CD4-positive, alpha-beta T cell treated with Interleukin-21 for 1 hour (primary cell): ENCODE data around the gene ANKRD23.
A peak's percentile ranks its signal among the peaks of the same experiment; 100 is the strongest.

Source experiments
- DNase-seq: peaks from one replicate; pipeline ENCODE4 v3.0.0-alpha.2; 2020

ANKRD23 gene

DNA sequence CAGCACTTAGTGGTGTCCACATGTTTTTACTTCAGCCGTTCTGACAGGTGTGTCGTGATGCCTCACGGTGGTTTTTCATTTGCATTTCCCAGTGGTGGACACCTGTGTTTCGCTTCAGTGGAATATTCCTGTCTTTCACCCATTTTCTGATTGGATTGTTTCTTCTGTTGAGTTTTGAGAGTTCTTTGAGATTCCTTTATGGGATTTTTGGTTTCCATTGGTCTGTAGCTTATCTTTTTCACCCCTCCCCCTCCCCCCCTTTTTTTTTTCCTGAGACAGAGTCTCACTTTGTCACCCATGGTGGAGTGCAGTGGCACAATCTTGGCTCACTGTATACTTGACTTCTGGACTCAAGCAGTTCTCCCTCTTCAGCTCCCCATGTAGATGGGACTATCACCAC lies 8.0 kb downstream of the ANKRD23 start:
- no peak for DNase-seq

DNA sequence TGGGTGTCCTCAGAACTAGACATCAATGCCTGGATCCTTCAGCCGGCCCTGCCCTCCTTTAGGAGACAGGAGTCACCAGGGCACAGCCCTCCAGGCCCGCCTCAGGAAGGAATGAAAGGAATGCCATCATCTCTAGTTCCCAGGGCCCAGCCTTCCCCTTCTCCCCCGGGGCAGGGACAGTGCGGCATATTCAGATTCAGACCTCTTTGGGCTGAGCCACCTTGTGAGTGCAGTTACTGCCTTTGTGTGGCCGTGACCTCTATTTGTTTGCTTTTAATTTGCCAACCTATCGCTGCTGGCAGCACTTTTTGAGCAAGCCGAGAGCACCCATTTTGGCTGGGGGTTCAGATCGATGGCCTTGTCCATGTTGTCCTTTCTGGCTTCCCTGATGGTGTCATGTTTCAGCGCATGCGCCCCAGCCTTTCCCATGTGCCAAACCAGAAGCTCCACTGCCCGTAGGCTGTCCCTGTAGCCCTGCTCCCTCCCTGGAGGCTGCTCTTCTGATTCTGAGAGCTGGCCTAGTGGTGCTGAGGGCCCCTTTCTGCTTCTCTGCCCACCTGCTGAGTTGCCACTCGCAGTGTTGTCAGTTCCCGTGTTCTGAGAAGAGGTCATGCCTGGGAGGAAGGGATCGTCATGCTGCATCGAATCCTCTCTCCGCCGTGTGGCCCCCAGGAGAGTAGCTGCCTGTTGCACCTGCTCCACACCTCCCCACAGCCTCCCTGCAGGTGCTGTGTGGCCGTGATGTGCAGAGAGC lies 10.9 kb downstream of the ANKRD23 start:
- no peak for DNase-seq

DNA sequence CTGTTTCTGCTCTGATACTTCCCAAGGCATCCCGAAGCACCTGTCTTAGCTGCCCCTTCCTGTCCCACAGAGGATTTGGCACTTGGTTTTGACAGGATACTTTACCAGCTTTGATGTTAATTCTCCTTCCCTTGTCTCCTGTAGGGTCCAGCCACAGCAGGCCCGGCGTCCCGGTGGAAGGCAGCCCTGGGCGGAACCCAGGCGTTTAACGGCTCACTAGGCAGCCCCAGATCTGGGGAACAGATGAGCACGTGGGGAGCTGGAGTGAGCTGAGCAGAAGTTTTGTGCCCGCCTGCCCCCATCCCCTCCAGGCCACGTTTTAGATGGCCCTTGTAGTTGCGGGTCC lies 11.4 kb downstream of the ANKRD23 start:
- no peak for DNase-seq

- DNase-seq, result no peak
Observed at GRCh38 chr2:96831679-96832078, 12.1 kb downstream of the ANKRD23 start.

DNA sequence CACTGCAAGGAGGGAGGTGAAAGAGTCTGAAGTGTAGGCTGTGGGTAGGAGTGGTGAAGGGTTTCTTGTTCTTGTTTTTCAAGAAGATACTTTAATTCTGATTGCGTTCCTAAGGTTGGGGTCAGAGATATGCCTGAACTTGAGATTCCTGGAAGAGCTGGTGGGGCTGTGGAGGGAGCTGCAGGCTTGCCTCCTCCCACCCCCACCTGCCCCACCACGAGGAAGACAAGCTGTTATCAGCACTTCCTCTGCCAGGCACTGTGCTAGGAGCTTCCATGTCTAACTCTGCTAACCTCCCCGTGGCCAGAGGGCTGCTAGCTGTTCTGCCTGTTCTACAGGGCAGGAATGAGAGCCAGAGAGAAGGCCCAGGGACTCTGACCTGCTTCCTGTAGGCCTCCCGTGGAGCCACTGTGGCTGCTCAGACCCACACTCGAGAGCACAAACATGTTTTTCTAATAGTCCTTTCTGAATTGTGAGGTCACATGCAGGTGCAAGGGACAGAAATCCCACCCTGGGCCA lies 13.7 kb downstream of the ANKRD23 start:
- DNase-seq, result no peak

DNA sequence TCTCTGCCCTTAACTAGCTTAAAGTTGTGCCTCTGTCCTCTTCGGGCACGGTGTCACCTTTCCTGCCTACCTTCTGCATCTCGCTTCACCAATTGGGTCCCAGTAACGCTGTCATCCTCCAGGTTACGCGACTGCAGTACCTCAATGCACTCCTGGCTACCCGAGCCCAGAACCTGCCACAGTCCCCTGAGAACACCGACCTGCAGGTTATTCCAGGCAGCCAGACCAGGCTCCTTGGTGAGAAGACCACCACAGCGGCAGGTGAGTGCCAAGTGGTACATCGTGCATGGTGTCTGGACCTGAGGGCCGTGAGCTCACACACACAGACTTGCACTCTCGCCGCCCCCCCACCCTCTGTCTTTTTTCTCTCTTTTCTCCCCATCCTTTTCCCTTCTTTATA lies 14.9 kb downstream of the ANKRD23 start:
- no peak for DNase-seq

GRCh38 chr2:96828436-96828835 lies 15.4 kb downstream of the ANKRD23 start:
- DNase-seq, result no peak

GRCh38 chr2:96826546-96827278 lies 17.1 kb downstream of the ANKRD23 start:
- no peak for DNase-seq

- no peak for DNase-seq
Observed at GRCh38 chr2:96825057-96825456, 18.8 kb downstream of the ANKRD23 start.

GRCh38 chr2:96824079-96824870 lies 19.5 kb downstream of the ANKRD23 start:
- no peak for DNase-seq

DNA sequence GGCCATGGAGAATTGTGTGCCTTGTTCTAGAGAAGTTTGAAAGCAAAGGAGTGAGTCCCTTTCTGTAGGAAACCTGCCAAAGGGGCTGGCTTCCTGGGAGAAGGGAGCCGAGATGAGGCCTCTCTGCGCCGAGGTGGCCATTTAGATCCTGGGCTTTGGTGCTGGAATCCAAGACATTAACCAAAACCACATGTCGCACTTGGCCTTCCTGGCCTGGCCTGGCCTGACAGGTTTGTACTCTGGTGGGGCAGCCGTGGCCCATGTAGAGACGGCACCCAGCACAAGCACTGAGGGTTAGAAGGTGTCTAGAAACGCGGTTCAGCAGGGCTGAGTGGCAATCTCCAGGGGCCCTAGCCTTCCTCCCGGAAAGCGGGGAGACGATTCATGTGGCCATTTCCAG lies 20.6 kb downstream of the ANKRD23 start:
- DNase-seq, result no peak

- DNase-seq, result no peak
Observed at GRCh38 chr2:96822786-96823185, 21.0 kb downstream of the ANKRD23 start.

- DNase-seq, result no peak
Observed at GRCh38 chr2:96821113-96821675, 22.6 kb downstream of the ANKRD23 start.

- no peak for DNase-seq
Observed at GRCh38 chr2:96819876-96820511, 23.8 kb downstream of the ANKRD23 start.

DNA sequence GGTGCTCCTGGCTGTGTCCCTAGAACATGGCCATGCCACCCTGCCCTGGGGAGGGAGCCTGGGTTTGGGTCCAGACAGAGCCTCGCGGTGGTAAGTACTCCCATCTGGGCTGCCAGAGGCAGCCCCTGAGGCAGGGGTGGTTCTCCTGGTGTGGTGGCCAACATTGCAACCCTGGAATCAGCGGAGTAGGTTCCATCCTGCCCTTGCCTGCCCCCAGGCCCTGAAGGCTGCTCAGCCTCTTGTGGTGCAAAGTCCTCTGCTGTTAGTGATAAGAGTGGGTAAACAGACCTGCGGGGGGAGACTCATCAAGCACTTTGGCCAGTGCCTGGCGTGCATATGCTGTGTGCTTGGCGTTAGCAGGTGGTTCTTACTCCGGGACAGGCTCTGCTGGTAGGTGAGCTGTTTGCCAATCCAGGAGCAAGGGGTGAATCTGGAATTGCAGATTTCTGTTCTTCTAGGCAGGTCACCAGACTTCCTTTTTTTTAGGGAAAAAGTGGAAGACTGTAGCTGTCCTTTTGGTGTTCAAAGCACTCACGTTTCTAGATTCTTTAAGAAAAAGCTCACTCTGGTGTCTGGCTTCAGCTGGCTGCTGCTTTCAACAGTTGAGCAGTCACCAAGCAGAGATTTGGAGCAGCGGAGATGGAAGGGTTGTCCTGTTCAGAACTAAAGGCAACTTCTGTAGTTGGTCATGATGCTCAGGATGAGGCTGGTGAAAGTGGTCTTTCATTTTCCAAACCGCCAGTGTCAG lies 24.5 kb downstream of the ANKRD23 start:
- DNase-seq, result no peak

- no peak for DNase-seq
Observed at GRCh38 chr2:96817882-96818281, 25.9 kb downstream of the ANKRD23 start.

DNA sequence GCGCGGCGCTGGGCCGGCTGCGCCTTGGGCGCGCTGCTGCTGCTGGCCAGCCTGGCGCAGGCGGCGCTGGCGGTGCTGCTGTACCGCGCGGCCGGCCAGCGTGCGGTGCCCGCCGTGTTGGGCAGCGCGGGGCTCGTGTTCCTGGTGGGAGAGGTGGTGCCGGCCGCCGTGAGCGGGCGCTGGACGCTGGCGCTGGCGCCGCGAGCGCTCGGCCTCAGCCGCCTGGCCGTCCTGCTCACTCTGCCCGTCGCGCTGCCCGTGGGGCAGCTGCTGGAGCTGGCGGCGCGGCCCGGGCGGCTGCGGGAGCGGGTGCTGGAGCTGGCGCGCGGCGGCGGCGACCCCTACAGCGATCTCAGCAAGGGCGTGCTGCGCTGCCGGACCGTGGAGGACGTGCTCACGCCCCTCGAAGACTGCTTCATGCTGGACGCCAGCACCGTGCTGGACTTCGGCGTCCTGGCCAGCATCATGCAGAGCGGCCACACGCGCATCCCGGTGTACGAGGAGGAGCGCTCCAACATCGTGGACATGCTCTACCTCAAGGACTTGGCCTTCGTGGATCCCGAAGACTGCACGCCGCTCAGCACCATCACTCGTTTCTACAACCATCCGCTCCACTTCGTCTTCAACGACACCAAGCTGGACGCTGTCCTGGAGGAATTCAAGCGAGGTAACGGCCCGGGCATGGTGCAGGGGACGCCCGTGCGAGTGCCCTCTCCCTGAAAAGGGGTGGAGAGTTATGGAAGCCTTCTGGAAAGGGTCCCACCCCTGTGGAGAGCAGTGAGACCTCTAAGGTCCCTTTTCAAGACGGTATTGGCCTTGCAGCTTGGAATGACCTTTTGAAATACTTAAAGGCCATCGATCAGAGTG lies 26.8 kb downstream of the ANKRD23 start:
- DNase-seq, result no peak

- peak; percentile 96 for DNase-seq
Observed at GRCh38 chr2:96816127-96816835, 27.5 kb downstream of the ANKRD23 start, which contains the start of gene CNNM3. CNNM3 (plus strand) TSS chr2:96816268; CDS start chr2:96816278, 10 bp downstream.

- DNase-seq, result no peak
Observed at GRCh38 chr2:96815326-96816126, 28.3 kb downstream of the ANKRD23 start.
